GM12891 (cell line): ENCODE measurements around the gene PHF13.
"Not testable (repeated sequence)": the region's sequence is repeated elsewhere in the genome, so short reads cannot be mapped to it uniquely, and the experiment has no call there.

Experiments used
- PAX5 ChIP-seq: IDR thresholded peaks from 2 replicates; pipeline ENCODE4 v1.6.1; 2011; ENCODE audit warnings: low read length, moderate library complexity, mild to moderate bottlenecking; ENCODE audit not compliant: insufficient read depth, severe bottlenecking
- POLR2A ChIP-seq: IDR thresholded peaks from 2 replicates; pipeline ENCODE4 v1.6.1; 2011; ENCODE audit warnings: low read depth, low read length, control low read depth
- POLR2AphosphoS5 ChIP-seq: IDR thresholded peaks from 2 replicates; pipeline ENCODE4 v1.6.1; 2011; ENCODE audit warnings: low read depth, low read length, control low read depth
- TAF1 ChIP-seq: IDR thresholded peaks from 2 replicates; pipeline ENCODE4 v1.6.1; 2011; ENCODE audit warnings: low read depth, low read length, control low read depth

GRCh38 chr1:6640867-6641266 lies 27.3 kb downstream of the PHF13 start:
- TF ChIP-seq PAX5, POLR2AphosphoS5, POLR2A, TAF1: not testable (repeated sequence)
